NCI-H2081 treated with DMSO at 0.1 percent for 48 hours (cell line): ENCODE data around the gene TBX1.

Experiments
- DNase-seq: peaks from one replicate; lab custom pipeline; 2025; lab: John Stamatoyannopoulos, UW

TBX1 gene

DNA sequence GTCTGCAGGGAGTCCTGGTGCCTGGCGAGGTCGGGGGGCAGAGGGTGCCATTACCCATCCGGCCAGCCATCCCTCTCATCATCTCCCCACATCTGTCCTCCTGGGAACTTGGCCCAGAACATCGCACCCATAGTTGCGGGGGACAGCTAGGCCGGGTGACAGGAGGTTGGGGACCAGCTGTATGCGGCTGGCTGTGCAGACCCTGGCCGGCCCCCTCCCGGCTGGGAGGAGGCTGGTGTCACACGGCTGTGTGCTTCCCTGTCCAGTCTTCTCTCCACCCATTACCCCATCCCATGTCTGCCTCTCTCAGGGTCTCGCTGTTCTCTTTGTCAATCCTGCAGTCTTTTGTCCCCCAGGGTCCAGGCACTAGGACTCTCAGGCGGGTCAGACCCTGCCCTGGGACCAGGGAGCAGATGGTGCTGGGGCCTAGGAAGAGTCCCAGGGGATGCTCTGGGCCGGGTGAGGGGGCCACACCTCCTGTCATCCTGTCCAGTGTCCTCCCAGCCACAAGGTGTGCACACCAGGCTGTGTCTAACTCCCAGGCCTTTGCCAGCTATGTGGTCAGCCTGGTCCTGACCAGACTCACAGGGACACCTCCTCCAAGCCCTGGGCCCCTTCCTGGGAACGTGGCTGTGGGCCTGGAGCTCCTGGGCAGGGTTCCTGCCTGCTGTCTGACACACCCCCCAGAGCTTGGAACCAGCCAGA, 6.4 kb upstream of the TBX1 start:
- no peak for DNase-seq

DNA sequence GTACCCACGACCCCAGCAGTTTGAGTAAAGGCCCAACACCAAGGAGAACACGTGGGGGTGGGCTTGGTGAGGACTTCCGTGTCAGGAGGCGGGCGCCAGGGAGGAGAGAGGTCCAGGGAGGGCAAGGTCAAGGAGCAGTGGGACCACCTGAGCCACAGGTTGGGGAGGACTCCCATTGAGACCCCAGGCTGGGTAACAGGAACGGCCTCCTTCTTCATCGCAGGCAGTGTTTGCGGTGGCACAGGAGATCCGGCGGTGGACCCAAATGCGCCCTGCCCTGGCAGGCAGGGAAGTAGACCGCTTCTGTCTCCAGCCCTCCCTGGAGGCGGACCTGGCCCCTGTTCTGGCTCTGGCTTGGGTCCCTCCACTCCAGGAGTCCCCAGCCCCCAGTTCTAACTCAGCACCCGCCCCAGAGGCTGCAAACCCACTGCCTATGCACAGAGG, 5.9 kb upstream of the TBX1 start:
- DNase-seq, result no peak

DNA sequence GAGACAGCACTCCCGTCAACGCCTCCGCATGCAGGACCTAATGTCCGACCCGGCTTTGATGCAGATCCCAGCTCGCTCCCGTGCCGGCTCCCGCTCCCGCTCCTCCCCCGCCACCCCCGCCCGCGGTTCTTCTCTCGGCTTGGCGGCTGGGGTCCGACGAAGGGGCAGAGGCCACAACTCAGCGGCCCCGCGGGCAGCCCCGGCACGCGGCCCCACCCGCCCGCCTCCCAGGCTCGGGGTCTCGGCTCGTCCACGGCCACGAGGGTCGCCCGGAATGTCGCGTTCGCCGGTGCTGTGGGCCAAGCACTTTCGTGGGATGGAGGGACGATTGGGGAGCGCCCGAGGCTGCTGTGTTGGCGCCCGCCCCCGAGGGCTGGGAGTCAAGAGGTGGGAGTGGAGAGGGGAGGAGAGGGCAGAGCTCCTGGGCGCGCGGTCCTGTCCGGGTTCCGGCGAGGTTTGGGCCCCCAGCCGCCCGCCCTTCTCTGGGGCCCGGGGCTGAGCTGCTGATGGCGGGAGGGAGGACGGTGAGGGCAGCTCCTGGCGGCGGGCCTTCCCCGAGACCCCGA, 5.3 kb upstream of the TBX1 start:
- DNase-seq, result no peak

DNA sequence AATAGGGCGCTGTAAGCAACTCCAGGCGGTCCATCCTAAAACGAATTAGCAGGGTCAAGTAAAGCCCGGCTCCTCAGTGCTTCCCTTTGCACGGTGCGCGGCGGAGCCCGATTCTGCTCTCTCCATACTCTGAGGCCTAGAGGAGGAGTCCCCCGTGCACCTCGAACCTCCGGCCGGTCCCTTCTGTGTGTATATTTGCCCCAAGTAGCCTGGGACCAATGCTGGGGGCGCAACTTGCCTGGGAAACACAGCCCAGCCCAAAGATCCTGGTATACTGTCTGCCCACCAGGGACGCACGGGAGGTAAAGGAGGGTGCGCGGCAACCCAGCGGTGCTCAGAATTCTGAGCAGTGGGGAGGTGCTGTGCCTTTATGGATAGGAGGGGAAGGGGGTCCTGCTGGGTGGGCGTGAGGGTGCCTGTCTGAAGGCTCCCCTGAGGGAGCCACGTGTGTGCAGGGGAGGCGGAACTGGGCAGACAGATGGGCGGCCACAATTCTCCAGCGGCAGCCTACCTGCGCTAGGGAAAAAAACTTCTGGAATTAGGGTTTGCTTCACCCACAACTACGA, 4.8 kb upstream of the TBX1 start:
- no peak for DNase-seq

DNA sequence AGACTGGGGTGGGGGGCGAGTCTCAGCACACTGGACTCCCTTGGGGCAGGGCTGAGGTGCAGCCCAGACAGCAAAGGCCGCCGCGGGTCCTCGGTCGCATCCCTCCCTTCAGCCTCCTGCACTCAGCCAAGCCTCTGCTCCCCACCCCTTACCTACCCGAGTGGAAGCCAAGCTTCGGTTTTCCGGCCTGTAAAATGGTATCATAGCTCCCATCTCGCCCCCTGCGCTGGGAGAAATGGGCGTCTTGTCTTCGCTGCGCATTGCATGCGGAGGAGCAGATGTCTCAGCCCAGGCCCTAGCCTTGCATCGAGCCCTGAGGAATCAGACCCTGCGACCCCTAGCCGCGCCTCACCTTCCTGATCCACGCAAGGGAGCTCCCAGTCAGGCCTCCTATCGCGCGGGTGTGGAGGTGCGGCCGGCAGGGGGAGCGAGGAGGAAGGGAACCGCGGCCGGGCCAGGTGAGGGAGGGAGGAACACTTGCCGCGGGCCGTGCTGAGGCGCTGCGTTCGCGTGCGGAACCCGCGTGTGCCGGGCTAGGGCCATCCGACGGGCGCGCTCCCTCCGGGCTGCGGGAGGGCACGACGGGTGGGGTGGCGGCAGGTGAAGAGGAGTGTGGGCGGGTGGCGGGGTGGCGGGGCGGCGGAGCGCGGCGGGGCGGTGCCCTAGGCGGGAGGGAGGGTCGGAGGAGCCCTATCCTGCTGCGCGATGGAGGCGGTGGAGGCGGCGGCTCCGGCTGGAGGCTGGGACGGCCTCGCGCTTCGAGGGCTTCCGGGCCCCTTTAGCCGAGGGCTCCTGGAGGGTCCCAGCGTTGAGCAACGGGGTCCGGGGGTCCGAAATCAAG, 4.1 kb upstream of the TBX1 start:
- DNase-seq, result no peak

DNA sequence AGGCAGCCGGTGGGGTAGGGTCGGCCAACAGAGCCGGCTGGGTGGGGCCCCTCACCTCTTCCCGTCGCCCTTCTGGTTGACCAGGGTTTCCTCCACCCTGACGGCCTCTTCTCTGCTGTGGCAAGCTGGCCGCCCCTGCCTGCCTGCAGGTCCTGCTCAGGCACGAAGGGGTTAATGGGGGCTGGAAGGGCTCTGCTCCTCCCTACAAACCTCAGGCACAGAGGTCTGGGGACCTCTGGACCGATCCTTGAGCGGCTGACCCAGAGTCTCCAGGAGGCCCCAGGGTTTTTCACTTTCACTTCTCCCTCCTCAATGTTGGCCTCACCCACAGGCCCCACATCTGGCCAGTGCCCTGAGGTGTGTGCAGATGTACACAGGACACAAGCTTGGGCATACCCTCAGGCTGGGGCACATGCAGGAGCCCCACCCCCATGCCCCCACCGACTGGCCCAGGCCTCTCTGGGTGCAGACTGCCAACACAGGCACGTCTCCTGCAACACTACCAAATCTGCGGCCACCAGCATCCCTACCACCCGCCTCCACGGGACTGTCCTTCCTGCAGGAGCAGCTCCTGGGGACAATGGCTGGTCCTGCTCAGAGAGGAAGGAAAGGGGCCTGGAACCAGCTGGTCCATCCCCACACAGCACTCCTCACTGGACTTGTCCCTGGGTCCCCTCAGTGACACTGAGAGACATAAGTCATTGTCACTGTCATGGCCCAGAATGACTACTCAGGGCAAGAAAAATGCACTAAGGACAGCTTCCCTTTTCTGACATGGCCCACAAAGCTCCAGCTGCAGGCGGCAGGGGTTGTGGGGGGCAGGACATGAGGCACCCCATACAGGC, 3.2 kb upstream of the TBX1 start:
- no peak for DNase-seq

DNA sequence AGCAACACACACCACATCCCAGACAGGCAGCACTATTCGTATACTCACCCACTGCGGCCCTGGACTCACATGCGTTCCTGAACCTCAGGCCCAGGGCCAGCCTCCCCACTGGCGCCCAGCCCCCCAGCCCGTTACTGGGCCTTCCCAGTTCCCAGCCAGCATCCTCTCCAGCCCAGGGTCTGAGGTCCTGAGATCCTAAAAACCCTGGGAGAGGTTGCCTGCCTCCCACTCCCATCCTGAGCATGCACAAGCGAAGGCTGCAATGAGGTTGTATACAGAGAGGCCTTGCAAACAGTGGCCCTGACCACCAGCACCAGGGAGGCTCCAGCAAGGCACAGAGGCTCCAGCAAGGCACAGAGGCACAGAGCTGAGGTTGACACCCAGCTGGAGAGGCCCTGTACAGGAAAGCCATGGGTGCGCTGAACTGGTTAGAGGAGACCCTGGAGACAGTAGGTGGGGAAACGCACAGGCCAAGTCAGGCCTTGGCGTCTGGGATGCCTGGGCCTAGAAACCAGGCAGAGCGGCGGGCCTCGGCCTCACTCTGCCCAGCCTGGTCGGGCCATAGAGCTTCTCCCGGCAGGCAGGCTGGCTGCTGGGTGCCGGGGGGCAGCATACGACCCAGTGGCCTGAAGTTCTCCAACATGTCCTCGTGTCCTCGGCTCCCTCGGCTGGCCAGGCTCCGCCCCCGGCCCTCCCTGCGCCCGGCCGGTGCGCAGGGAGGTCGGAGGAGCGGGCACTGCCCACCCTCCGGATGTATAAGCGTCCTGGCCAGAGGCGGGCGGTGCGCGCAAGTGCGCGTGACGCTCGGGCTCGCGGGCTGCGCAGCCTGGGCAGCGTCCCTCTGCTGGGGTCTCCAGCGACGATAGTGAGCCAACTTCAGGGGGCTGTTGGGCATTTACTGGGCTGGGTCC, 2.3 kb upstream of the TBX1 start:
- DNase-seq, result no peak

DNA sequence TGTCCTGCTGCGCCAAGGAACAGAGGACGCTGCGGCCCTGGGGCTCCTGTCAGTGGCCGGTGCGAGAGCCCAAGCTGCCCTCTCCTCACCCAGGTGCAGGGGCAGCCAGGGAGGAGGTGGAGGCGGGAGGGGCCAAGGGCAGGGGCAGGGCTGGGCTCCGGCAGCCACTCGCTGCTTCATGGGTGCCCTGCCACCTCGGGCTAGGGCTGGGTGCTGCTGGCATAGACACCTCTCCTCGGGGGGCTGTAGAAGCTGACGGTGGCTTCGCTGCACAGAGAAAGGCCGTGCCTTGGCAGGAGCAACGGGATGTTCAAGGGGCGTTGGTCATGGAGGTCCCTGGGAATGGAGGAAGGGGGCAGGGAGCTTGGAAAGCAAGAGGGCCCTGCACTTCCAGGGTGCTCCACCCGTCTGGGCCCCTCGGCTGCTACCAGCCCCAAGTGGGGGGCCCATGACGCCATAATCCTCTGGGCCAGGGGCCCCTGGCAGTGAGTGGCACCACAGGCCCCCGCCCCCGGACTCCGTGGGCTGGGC, 1.6 kb upstream of the TBX1 start:
- DNase-seq, result no peak

DNA sequence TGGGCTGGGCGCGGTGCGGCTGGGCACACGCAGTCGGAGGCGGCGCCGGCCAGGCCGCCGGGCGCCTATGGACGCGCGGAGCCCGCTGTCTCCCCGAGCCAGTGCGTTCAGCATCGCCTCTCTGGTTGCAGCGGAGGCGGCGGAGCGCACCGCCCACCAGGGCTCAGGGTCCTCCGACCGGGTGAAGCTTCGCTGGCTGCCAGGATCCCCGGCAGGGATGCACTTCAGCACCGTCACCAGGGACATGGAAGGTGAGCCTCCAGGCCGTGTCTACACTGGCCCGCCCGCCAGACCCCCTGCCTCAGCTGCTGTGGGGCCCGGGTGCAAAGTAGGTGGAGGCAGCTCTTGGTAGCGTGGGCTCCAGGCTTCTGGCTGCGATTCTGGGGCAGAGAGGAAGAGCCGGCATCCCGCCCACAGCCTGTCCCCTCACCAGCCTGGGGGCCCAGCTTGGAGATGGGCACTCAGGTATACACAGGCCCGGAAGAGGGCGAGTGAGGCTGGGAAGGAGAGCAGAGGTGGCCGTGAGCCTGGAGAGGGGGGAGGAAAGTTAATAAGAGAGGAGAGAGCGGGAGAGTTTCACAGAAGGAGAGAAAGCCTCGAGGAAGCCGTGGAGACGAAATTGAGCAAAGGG, 1.0 kb upstream of the TBX1 start:
- no peak for DNase-seq

DNA sequence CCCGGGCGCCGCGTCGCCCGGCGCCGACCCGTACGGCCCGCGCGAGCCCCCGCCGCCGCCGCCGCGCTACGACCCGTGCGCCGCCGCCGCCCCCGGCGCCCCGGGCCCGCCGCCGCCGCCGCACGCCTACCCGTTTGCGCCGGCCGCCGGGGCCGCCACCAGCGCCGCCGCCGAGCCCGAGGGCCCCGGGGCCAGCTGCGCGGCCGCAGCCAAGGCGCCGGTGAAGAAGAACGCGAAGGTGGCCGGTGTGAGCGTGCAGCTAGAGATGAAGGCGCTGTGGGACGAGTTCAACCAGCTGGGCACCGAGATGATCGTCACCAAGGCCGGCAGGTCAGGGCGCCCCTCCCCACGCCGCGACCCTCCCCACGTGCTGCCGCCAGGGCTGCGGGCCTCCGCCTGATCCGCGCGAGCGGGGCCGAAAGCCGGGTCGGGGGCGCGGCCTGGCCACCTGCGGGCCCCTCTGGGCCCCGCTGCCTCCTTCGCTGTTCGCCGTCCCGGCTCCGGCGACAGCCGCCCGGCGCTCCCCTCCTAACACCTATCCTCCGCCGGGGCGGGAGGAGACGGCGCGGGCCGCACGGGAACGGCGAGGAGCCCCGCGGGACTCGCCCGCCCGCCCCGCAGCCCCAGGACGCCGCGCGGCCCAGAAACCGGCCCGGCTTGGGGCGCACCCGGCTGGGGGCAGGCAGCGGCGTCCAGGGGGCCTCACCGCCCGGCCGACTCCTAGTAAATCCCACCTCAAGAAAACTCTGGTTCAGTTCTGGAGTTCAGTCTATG, 560 bp downstream of the TBX1 start:
- no peak for DNase-seq

DNA sequence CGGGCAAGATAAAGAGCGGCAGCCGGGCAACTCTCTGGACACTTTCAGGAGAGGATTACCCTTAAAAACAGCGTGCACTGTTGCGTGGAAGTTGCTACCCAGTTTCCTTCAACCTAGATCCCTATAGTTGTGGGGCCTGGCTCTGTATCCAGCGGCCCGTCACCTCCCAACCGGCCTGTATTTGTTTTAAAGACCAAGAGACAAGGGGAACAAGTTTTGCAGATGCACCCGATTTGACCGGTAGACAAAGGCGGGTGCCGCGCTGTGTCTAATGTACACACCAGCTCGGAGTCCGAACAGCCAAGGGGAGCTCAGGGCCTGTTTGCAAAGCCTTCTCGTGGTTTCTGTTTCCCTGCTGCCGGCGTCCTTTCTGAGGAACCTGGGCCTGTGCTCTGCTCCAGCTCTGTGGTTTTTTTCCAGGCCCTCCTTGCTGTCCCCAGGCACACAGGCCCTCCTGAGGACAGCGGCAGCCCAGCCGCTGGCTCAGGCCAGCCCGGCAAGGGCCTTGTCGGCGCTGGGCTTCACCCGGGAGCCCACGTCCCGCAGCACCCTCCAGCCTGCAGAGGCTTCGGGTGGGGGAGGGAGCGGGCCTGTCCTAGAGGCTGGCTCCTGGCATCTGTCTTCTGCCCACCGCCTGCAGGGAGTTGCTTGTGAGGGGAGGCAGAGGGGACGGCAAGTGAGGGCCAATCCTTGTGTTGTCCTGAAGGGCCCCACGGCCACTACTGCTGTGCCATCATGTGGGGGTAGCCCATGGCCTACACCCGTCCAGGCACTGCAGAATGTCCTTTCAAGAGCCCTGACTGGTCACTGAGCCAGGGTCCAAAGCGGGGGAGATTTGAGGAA, 1.4 kb downstream of the TBX1 start:
- DNase-seq, result no peak

DNA sequence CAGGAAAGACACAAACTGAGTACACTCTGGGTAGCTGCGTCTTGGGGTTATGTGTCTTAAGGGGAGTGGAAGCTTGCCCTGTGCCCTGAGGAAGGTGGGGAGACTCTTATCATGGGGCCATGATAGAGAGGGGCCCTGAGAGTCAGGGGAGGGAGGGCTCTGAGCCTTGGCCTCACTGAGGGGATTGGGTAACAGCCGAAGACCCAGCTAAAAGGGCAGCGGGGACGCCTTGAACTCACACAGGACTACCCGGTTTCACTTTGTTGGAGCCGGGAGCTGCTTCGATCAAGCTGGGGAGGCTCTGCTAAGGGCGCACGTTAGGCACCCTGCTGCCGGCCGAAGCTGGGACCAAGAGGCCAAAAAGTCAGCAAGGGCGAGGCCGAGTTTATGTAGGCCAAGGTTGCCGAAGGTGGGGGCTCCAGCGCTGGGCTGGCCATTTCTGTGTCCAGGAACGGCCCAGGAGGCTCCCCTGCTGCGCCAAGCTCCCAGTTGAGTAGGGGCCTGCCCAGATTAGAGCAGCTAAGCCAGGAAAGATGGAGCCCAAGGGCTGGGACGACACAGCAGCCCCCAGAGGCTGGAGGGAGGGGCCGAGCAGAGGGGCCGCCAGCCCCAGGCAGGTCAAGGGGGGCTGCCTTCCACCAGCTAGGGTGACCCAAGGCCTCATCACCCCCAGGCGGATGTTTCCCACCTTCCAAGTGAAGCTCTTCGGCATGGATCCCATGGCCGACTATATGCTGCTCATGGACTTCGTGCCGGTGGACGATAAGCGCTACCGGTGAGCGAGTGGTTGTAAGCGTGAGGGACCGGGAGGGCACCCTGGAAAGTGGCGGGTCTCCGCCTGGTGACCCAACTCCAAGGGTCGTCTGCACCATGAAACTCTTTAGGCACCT, 2.2 kb downstream of the TBX1 start:
- no peak for DNase-seq

DNA sequence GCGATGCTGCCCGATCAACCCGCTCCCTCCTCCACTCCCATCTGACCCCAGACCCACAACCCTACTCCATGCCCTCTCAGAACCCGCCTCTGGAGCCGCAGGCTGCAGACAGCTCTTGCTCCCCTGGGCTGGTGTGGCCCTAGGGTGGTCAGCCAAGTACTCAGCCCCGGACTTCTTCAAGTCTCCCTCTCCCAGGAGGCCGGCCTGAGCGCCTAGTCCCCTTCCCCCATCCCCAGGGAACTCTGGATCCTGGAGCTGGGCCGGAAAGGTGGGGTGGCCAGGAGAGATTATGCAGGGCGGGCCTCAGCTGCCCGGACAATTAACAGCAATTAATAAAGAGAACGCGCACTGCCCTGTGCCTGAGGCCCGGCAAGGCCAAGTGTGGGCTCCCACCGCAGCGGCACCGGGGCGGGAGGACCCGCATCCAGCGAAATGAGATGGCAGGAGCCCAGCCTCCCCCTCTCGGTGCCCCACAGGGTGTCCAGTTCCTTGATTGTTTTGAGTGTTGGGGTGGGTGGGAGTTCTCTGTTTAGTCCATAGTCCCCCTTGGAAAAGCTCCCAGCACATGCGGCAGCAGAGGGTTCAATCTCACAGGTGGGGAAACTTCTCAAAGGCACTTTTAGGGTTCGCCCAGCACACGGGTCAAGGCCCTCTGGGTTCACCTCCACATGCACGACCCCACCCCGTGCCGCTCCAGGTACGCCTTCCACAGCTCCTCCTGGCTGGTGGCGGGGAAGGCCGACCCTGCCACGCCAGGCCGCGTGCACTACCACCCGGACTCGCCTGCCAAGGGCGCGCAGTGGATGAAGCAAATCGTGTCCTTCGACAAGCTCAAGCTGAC, 3.1 kb downstream of the TBX1 start:
- no peak for DNase-seq

DNA sequence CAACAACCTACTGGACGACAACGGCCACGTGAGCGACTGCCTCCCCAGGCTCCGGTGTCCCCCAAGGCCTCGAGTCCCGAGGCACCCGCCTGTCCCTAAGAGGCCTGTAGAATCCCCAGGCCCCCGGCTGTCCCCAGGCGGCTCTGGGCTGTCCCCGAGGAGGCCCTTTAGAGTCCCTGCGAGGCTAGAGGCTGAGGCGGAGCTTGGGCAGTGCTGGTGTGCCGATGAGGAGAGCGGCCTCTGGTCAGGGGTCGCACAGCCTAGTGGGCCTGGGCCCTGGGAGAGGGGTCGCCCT, 3.7 kb downstream of the TBX1 start:
- no peak for DNase-seq

DNA sequence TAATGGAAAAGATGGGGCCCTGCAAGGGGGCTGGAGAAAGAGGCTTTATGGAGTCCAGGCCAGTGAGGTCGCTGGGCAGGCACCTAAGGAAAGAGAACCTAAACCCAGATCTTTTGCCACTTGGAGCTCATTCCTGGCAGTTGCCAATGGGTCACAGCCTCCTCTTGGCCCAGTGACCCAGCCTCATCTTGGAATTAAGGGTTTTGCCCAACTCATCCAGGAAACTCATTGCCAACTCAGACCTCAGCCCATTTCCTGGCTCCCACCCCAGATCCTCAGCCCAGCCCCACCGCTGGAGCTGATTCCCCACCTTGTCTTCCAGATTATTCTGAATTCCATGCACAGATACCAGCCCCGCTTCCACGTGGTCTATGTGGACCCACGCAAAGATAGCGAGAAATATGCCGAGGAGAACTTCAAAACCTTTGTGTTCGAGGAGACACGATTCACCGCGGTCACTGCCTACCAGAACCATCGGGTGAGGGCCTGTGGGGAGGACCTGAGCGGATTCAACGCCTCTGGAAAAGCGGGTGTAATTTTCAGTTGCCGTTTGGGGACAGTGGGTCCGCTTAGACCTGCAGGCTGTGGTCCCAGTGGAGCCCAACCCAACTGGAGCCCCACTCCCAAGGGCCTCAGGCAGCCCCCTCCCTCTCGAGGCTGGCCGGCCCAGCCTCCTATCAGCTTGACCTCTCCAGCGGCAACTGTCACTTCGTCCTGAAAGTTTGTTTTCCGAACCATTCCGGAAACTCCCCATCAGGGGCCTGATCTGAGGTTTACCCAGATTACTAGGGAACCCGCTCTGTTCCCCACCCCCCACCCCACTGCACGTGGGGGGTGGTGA, 4.3 kb downstream of the TBX1 start:
- DNase-seq, result no peak
